DMS53 treated with DMSO at 0.1 percent for 48 hours (cell line): ENCODE results near the gene OR5M10.
"Not testable (repeated sequence)": the region's sequence is repeated elsewhere in the genome, so short reads cannot be mapped to it uniquely, and the experiment has no call there.

Source experiments
- DNase-seq: peaks from one replicate; lab custom pipeline; 2025; ENCODE audit not compliant: unreplicated experiment; lab: John Stamatoyannopoulos, UW

Gene OR5M10

GRCh38 chr11:56577621-56578020 lies at the start of gene OR5M10:
Gene OR5M10 (minus strand): TSS chr11:56577721. CDS start chr11:56577721, 0 bp downstream.
- no peak for DNase-seq

- DNase-seq, result no peak
These were observed 48.4 kb upstream of the OR5M10 start for GRCh38 chr11:56625946-56626345.

GRCh38 chr11:56624661-56625110 lies 47.2 kb upstream of the OR5M10 start:
- DNase-seq, result peak; percentile 31

GRCh38 chr11:56611174-56611573 lies 33.7 kb upstream of the OR5M10 start:
- DNase-seq, result no peak

- DNase-seq, result not testable (repeated sequence)
These were observed 14.7 kb upstream of the OR5M10 start for GRCh38 chr11:56592088-56592717.

- DNase-seq, result no peak
These were observed 18.9 kb downstream of the OR5M10 start for GRCh38 chr11:56558574-56558973.

GRCh38 chr11:56554691-56555090 lies 22.8 kb downstream of the OR5M10 start:
- not testable (repeated sequence) for DNase-seq

GRCh38 chr11:56545531-56545930 lies 32.0 kb downstream of the OR5M10 start:
- DNase-seq, result no peak

- no peak for DNase-seq
These were observed 33.8 kb downstream of the OR5M10 start for GRCh38 chr11:56543739-56544138.

GRCh38 chr11:56543157-56543556 lies 34.4 kb downstream of the OR5M10 start, which contains the start of gene OR5M11:
Gene OR5M11 (minus strand): TSS chr11:56543257. CDS start chr11:56543257, 0 bp downstream.
- no peak for DNase-seq

- no peak for DNase-seq
These were observed 44.3 kb downstream of the OR5M10 start for GRCh38 chr11:56533054-56533740.

- no peak for DNase-seq
These were observed 45.7 kb downstream of the OR5M10 start for GRCh38 chr11:56531856-56532255.
